NCI-H748 (cell line): Measurements from ENCODE around the gene SMYD3.

Source experiments
- DNase-seq: peaks from one replicate; lab custom pipeline; 2025; ENCODE audit not compliant: unreplicated experiment; lab: John Stamatoyannopoulos, UW

The SMYD3 gene

GRCh38 chr1:246122071-246122470 is 385.0 kb downstream of the SMYD3 start:
- DNase-seq: no peak

- DNase-seq: no peak
These were observed 385.5 kb downstream of the SMYD3 start for GRCh38 chr1:246121533-246121932.

GRCh38 chr1:246117066-246117791 is 389.9 kb downstream of the SMYD3 start:
- peak; percentile 67 for DNase-seq

GRCh38 chr1:246114369-246114768 is 392.7 kb downstream of the SMYD3 start:
- DNase-seq: no peak

- peak; percentile 84 for DNase-seq
These were observed 393.5 kb downstream of the SMYD3 start for GRCh38 chr1:246113555-246114095.

- no peak for DNase-seq
These were observed 395.5 kb downstream of the SMYD3 start for GRCh38 chr1:246111570-246111969.

- peak; percentile 99 for DNase-seq
These were observed 396.5 kb downstream of the SMYD3 start for GRCh38 chr1:246110343-246111219.

- DNase-seq: peak; percentile 73
These were observed 398.7 kb downstream of the SMYD3 start for GRCh38 chr1:246108278-246108925.

GRCh38 chr1:246107516-246108277 is 399.4 kb downstream of the SMYD3 start:
- peak; percentile 87 for DNase-seq

- DNase-seq: no peak
These were observed 400.7 kb downstream of the SMYD3 start for GRCh38 chr1:246106342-246106763.

GRCh38 chr1:246104927-246105326 is 402.2 kb downstream of the SMYD3 start:
- DNase-seq: no peak

- no peak for DNase-seq
These were observed 407.5 kb downstream of the SMYD3 start for GRCh38 chr1:246099570-246099969.

- DNase-seq: no peak
These were observed 410.7 kb downstream of the SMYD3 start for GRCh38 chr1:246096356-246096755.

GRCh38 chr1:246095443-246095842 is 411.6 kb downstream of the SMYD3 start:
- no peak for DNase-seq

- DNase-seq: no peak
These were observed 413.8 kb downstream of the SMYD3 start for GRCh38 chr1:246093230-246093629.

- no peak for DNase-seq
These were observed 414.9 kb downstream of the SMYD3 start for GRCh38 chr1:246092136-246092535.

- DNase-seq: no peak
These were observed 415.6 kb downstream of the SMYD3 start for GRCh38 chr1:246091477-246091876.

- DNase-seq: no peak
These were observed 420.9 kb downstream of the SMYD3 start for GRCh38 chr1:246086191-246086590.

- DNase-seq: no peak
These were observed 423.7 kb downstream of the SMYD3 start for GRCh38 chr1:246083416-246083815.

- no peak for DNase-seq
These were observed 425.0 kb downstream of the SMYD3 start for GRCh38 chr1:246081856-246082668.
